ENCODE measurements around the gene IFT74. TPM values are rescaled to one million over a fixed set of nuclear protein-coding genes. Genes with fewer than 3 reads are reported as not detected.
"Not testable (repeated sequence)": the region's sequence is repeated elsewhere in the genome, so short reads cannot be mapped to it uniquely, and the experiment has no call there.

Gene IFT74
- total and polyA plus RNA-seq, 10 donors: 7.1 to 25.6 (median 11.8) TPM

GRCh38 chr9:27086818-27087680, 130.8 kb downstream of the IFT74 start:
- Histone ChIP-seq H3K4me3 (no peak overlapping the region), H3K27me3 (replicated peaks in 1 of 7) (no peaks in the 10 kb centered on the region), H3K36me3 (no peaks in the 10 kb centered on the region), H3K27ac (no peak overlapping the region), H3K4me1 (no peaks in the 10 kb centered on the region), H3K9me3 (no peaks in the 10 kb centered on the region)
- WGBS, 5 donors: 83 to 89% (median 85%) methylated on average over 11 of the region's 11 CpGs
- intact Hi-C loops (cut with DNase I; ENCODE audit: low total_unique reads): no loop called here
- no peak for DNase-seq
- TF ChIP-seq POLR2A (IDR thresholded peaks at IDR 0.05): no peak

- no peak for TF ChIP-seq CTCF (IDR thresholded peaks at IDR 0.05 in 8 of 11, conservative IDR thresholded peaks at IDR 0.05 in 3 of 11)
- no peak for TF ChIP-seq POLR2AphosphoS5 (IDR thresholded peaks at IDR 0.05)
- TF ChIP-seq POLR2A (IDR thresholded peaks at IDR 0.05): no peak
- H3K27me3 ChIP-seq (replicated peaks in 1 of 7): peaks cover 0 to 5% (median 0%) of the 10 kb centered on the region in 7 donors
- DNase-seq: no peak
- intact Hi-C loops (cut with DNase I; ENCODE audit: low total_unique reads): no loop called here
- no peak overlapping the region for H3K4me3 ChIP-seq
- WGBS, 5 donors: 57 to 70% (median 67%) methylated on average over 4 of the region's 4 CpGs
- no peaks in the 10 kb centered on the region for H3K4me1 ChIP-seq
- H3K9me3 ChIP-seq: no peaks in the 10 kb centered on the region
- H3K36me3 ChIP-seq: no peaks in the 10 kb centered on the region
- no peak overlapping the region for H3K27ac ChIP-seq
These were observed 132.8 kb downstream of the IFT74 start for GRCh38 chr9:27088981-27089380.

- H3K36me3 ChIP-seq: no peaks in the 10 kb centered on the region
- TF ChIP-seq POLR2A (IDR thresholded peaks at IDR 0.05): no peak
- no peak for TF ChIP-seq POLR2AphosphoS5 (IDR thresholded peaks at IDR 0.05)
- H3K27me3 ChIP-seq (replicated peaks in 1 of 7): peaks cover 0 to 5% (median 0%) of the 10 kb centered on the region in 7 donors
- 83 to 91% (median 84%) methylated on average over 4 of the region's 4 CpGs for WGBS, 5 donors
- H3K9me3 ChIP-seq: no peaks in the 10 kb centered on the region
- H3K27ac ChIP-seq: no peak overlapping the region
- intact Hi-C loops (cut with DNase I; ENCODE audit: low total_unique reads): no loop called here
- no peaks in the 10 kb centered on the region for H3K4me1 ChIP-seq
- no peak for DNase-seq
- no peak overlapping the region for H3K4me3 ChIP-seq
These were observed 133.5 kb downstream of the IFT74 start for GRCh38 chr9:27089706-27090105.

- TF ChIP-seq CTCF (IDR thresholded peaks at IDR 0.05 in 8 of 11, conservative IDR thresholded peaks at IDR 0.05 in 3 of 11) (no peak), POLR2A (IDR thresholded peaks at IDR 0.05) (no peak), POLR2AphosphoS5 (IDR thresholded peaks at IDR 0.05) (no peak)
- no peaks in the 10 kb centered on the region for H3K4me1 ChIP-seq
- intact Hi-C loops (cut with DNase I; ENCODE audit: low total_unique reads): no loop called here
These were observed 134.0 kb downstream of the IFT74 start for GRCh38 chr9:27090231-27090630.

GRCh38 chr9:27090711-27091110, 134.5 kb downstream of the IFT74 start:
- no peaks in the 10 kb centered on the region for H3K9me3 ChIP-seq
- DNase-seq: no peak

More at GRCh38 chr9:27090231-27090630, 134.0 kb downstream of the IFT74 start:
- Histone ChIP-seq H3K27me3 (replicated peaks in 1 of 7) (peaks cover 0 to 5% (median 0%) of the 10 kb centered on the region in 7 donors), H3K36me3 (no peaks in the 10 kb centered on the region), H3K27ac (no peak overlapping the region), H3K9me3 (no peaks in the 10 kb centered on the region), H3K4me3 (no peak overlapping the region)
- DNase-seq: no peak

GRCh38 chr9:27092496-27092895, 136.3 kb downstream of the IFT74 start:
- H3K4me3 ChIP-seq; H3K36me3 ChIP-seq; H3K4me1 ChIP-seq; intact Hi-C loops (cut with DNase I; ENCODE audit: low total_unique reads); H3K9me3 ChIP-seq; H3K27ac ChIP-seq; DNase-seq; H3K27me3 ChIP-seq (replicated peaks in 1 of 7): not testable (repeated sequence)
- WGBS, 5 donors: 94 to 98% (median 96%) methylated on average over 21 to 27 of the region's 27 CpGs

More at GRCh38 chr9:27090711-27091110, 134.5 kb downstream of the IFT74 start:
- Histone ChIP-seq H3K27ac (no peak overlapping the region), H3K4me3 (no peak overlapping the region), H3K4me1 (no peaks in the 10 kb centered on the region), H3K36me3 (no peaks in the 10 kb centered on the region), H3K27me3 (replicated peaks in 1 of 7) (peaks cover 0 to 5% (median 0%) of the 10 kb centered on the region in 7 donors)
- WGBS, 5 donors: 93 to 95% (median 93%) methylated on average over 1 of the region's 1 CpG
- intact Hi-C loops (cut with DNase I; ENCODE audit: low total_unique reads): no loop called here
- no peak for TF ChIP-seq POLR2AphosphoS5 (IDR thresholded peaks at IDR 0.05)
- TF ChIP-seq CTCF (IDR thresholded peaks at IDR 0.05 in 8 of 11, conservative IDR thresholded peaks at IDR 0.05 in 3 of 11): no peak
- TF ChIP-seq POLR2A (IDR thresholded peaks at IDR 0.05): no peak

- H3K4me3 ChIP-seq; H3K27ac ChIP-seq; intact Hi-C loops (cut with DNase I; ENCODE audit: low total_unique reads); DNase-seq; H3K27me3 ChIP-seq (replicated peaks in 1 of 7); H3K36me3 ChIP-seq; H3K4me1 ChIP-seq; H3K9me3 ChIP-seq: not testable (repeated sequence)
- WGBS, 5 donors: 23 to 48% (median 33%) methylated on average over 17 of the region's 17 CpGs
These were observed 137.3 kb downstream of the IFT74 start for GRCh38 chr9:27093384-27094067.

All from spleen (tissue), 11 donors.